Stimulated activated CD4-positive, alpha-beta T cell treated with anti-CD3 and anti-CD28 coated beads, Interleukin-1b, Interleukin-23, amount 100 ng/mL, for 24 hours (primary cell): ENCODE measurements around the gene MKI67.
"Not testable (repeated sequence)": the region's sequence is repeated elsewhere in the genome, so short reads cannot be mapped to it uniquely, and the experiment has no call there.

Source experiments
- DNase-seq, 4 experiments: peaks; one replicate each; pipeline ENCODE4 v3.0.0-alpha.2; 2020; ENCODE audit warnings: low read depth in 4 of 4, low spot score in 1 of 4

Gene MKI67

GRCh38 chr10:128109707-128110106 is 16.5 kb downstream of the MKI67 start:
- no peak for DNase-seq

DNA sequence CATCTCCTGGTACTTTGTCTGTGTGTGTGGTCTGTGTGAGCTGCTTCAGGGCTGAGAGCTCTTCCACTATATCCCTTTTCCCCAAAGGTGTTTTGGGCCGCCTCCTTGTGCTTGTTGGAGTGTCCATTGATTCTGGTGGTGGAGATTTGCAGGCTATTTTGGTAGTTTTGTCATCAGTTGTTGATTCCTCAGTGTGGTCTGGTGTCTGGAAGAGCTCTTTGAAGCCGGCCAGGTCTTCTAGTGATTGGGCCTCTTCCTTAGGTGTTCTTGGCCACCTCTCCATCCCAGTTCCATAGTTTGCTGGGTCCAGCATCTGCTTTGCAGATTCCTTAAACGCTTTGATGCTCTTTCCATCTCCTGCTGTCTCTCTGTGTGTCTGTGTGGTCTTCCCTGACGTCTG is 20.8 kb downstream of the MKI67 start:
- DNase-seq, result no peak

DNA sequence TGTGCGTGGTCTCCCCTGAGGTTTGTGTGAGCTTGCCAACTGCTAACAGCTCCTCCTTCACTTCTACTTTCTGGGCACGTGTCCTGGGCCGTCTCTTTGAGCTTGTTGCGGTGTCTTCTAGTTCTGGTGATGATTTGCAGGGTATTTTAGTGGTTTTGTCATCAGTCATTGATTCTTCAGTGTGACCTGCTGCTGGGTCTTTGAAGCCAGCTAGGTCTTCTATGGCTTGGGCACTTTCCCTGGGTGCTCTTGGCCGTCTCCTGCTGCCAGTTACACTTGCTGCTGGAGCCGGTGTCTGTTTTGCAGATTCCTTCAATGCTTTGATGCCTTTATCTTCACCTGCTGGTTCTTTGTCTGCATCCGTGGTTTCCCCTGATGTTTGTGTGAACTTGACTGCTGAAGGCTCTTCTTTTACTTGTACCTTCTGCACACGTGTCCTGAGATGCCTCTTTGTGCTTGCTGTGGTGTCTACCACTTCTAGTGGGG is 23.0 kb downstream of the MKI67 start:
- no peak for DNase-seq

DNA sequence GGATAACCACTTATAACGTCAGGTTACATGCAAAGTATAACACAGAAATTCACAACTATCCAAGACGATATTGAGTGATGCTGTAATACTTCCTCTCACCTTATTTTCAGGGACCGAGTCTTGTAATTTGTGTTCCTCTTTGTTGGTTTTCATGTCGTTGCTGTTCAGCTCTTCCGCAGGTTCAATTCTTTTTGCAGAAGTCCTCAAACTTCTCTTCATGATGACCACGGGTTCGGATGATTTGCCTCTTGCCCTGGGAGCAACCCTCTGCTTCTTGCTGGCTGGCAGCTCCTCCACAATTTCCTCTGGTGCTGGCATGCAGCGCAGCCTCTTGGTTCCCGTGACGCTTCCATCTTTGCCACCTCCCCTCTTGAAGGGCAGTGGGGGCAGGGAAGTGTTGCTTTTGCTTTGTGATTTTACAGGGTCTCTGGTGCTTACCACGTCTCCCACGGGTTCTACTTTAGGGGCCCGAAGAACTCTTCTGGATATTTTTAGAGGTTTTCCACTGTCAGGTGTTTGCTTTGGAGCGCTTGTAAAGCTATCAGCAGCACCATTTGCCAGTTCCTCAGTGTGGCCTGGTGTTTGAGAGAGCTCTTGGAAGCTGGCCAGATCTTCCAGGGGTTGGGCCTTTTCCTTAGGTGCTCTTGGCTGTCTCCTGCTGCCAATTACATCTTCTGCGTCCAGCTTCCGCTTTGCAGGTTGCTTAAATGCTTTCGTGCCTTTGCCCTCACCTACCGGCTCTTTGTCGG is 23.6 kb downstream of the MKI67 start:
- DNase-seq, result no peak

DNA sequence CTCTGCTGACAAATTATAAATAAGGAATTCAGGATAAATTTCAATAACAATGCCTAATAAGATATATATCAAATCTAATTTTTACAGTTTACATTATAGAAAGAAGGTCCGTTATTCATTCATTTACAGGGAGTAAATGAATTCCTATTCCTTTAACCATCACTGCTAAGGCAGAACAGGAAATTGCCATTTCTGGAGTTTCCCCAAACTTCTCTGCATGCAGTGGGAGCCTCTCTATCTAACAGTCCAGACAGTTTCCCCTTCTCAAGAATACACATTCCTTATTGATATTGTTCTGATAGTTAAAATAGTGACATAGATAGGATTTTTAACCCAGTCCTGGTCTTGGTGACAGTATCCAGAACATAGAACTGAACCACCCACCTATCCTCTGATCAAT is 24.3 kb downstream of the MKI67 start:
- no peak for DNase-seq

DNA sequence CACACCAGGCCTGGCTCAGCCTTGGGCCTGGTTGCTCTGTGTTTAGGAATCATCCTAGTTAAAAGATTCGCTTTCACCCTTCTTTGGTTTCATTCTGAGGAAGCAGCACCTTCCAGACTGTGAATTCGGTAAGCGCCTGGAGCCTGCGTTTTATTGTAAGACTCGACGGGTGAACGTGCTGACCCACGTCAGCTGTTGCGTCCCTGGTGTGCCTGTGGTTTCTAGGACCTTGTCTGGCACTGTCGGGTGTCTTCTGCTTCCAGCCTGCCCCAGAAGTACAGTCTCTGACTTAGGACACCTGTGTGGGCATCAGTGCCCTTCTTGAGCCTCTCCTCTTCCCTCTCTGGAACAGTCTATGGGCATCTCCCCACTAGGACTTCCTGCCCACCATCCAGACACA is 26.3 kb downstream of the MKI67 start:
- DNase-seq, result no peak

DNA sequence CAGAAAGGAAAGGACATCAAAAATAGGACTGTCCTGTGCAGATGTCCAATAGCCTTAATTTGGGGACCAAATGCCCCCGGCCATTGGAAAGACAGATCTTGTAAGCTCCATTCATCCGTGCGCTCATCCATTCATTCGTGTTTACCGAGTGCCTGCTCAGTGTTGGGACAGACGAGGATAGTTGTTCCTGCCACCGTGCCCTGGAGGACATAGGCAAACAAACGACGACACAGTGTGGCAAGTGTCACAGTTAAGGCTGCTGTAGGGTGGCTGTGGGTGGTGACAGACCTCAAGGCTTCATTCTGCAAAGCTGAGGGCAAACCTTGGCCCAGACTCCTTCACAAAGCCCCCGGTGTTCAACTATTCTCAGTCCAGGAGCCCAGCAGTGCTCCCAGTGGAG is 27.6 kb downstream of the MKI67 start:
- no peak for DNase-seq

DNA sequence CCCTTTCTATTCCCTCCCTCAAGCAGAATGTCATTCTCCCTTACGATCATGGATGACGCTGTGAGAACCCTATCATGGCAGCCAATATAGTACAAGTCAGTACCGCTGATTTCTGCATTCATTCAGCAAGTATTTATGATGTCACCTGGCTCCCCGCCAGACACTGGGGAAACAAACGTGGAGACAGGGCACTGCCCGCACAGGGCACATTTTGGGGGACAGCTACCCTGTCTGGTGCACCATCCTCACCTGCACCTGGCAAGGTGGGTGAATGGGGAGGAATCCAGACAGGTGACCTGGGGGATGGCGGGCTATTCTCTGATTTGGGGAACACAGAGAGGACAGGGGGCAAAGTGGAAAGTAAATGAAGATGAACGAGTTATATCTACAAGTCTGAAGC is 28.4 kb downstream of the MKI67 start:
- no peak for DNase-seq

DNA sequence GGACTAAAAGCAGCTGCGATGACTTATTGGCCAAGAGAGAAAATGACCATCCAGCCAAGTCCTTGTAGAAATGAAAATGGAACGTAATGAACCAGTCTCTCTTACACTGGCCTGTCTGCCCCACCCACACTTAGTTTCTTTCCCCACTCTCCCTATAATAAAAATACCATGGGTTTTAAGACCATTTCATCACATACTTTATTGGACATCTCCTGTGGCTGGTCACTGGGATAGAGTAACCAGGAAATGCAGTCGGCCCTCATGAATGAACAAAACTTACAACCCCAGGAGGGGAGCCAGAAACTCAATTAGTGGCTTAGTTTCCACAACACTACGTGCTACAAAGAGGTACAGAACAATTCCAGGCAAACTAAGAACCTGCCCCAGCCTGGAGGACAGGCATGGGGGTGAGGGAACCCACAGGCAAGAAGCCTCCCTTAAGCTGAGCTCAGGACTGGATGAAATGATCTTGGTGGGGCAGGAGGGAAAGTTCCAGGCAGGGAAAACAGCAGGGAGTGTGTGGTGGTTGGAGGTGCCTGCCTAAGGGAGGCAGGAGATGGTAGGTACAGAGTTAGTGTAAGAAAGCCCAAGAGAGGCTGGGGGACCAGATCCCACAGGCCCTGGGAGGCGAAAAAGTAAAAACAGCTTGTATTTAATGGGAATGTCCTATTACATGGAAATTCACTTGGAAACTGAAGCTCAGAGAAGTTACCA is 29.6 kb downstream of the MKI67 start:
- DNase-seq, result no peak

GRCh38 chr10:128095753-128096469 is 30.3 kb downstream of the MKI67 start:
- no peak for DNase-seq

GRCh38 chr10:128095027-128095752 is 31.0 kb downstream of the MKI67 start:
- no peak for DNase-seq

- DNase-seq, result not testable (repeated sequence)
Observed at GRCh38 chr10:128094596-128094995, 31.6 kb downstream of the MKI67 start.

DNA sequence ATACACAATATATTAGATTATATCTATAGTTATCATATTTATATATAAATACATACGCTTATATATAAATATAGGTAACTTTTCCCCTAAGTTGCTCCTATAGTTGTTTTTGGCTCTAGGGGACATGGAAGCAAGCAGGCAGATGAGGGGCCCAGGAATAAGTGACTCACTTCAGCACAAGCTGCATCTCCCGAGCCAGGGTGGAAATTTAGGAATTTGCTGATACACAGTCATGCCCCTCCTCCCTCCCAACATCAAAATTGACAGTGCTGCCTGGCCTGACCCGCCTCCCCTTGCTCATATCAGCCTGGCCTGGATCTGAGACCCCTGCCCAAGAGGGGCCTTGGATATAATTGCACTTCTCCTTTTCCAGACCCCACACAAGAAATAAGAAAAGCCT is 33.8 kb downstream of the MKI67 start:
- no peak for DNase-seq

- no peak for DNase-seq
Observed at GRCh38 chr10:128091636-128092210, 34.5 kb downstream of the MKI67 start.

GRCh38 chr10:128087884-128088709 is 38.1 kb downstream of the MKI67 start:
- no peak for DNase-seq

DNA sequence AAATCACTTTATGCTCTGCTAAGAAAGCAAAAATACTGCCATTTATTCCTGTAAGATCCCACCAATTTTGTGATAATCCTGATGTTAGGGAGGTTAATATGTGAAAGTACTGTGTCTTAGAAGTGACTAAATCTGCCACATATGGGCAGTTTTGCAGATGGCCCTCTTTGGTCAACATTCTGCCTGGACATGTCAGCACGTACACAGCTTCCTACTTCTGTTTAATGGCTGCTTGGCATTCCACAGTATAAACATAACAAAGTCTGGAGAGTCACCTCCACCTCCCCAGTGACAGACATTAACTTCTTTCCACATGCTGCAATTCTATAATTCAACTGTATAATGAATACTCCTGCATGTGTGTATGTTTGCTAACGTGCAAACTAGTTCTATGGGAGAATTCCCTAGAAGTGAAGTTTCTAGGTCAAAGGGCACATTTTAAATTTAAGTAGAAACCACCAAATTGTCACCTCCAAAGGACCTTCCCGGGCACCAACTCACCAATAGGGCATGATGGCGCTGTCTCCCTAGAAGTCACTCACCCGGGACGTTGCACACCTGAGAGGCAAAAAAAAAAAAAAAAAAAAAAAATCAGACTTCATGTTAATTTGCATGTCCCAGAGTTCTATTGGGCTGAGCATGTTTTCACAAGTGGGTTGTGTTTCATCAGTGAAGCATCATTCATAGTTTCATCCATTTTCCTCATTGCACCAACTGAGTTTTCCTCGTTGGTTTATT is 38.9 kb downstream of the MKI67 start:
- DNase-seq, result no peak

- DNase-seq, result no peak
Observed at GRCh38 chr10:128086003-128086863, 40.0 kb downstream of the MKI67 start.

- DNase-seq, result no peak
Observed at GRCh38 chr10:128084991-128085390, 41.2 kb downstream of the MKI67 start.
